OCI-M2 (cell line): ENCODE data around the gene GLRX3.

Experiments used
- DNase-seq: peaks from one replicate; lab custom pipeline; 2025; ENCODE audit not compliant: unreplicated experiment; lab: John Stamatoyannopoulos, UW

GLRX3 gene

DNA sequence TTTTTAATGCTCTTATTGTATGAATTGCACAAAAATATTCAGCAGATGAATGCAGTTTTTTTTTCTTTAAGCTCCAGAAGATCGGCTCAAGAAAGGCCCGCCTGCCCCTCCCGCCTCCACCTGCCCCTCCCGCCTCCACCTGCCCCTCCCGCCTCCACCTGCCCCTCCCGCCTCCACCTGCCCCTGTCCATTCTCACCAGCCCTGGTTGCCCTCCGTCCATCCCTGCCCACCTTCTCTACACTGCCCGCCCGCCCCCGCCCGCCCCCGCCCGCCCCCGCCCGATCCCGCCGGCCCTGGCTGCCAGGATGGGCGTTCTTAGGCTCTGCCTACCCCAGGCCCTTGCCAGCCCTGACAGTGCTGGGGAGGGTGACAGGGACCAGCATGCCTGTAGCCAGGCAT is 67.4 kb downstream of the GLRX3 start:
- DNase-seq = no peak

DNA sequence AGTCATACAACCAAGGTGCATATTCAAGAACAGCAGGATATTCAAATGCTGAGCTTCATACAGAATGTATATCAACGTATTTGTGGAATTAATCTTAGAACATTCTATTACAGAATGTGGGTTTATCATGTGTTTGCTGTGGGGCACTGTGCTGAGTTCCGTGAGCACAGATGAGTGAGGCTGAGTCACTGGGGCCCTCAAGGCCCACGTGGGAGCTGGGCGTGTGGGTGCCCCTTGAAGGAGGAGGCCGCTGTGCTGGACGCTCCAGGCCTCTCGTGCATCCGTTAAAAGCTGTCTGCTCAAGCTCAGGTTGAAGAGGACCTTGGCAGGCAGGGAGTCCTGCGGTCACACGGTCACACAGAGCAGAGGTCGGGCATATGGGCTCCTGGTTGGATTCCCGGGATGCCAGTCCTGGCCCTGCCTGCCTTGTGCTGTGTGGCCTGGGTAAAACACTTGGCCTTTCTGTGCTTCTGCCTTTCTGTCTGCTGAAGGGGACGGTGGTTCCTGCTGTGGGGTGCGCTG is 70.1 kb downstream of the GLRX3 start:
- DNase-seq = no peak

DNA sequence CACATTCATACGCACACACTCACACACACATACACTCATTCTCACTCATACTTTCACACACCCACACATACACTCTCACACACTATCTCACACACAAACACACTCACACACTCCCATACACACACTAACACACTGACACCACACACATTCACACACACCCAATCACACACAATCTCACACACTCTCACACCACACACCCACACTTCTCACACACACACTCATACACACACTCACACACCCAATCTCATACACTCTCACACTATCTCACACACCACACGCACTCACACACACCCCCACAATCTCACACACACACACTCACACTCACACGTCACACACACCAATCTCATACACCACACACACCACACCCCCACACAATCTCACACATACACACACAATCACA is 71.0 kb downstream of the GLRX3 start:
- no peak for DNase-seq

DNA sequence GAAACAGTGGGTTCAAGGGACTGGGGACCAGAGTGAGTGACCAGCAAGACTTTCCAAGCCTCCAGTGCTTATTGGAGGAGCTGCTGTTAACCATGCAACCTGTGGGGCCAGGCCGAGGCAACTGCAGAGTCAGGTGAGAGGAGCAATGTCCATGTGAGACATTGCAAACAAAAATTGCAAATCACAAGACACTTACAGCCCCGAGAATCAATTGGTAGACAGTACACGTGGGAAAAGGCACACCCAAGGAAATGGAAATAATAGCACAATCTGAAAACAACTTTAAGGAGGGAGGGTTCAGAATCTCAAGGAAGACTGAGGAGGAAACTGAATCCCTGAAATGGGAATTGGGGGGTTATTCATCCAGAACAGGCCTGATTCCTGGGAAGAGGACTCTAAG is 72.6 kb downstream of the GLRX3 start:
- DNase-seq = no peak

DNA sequence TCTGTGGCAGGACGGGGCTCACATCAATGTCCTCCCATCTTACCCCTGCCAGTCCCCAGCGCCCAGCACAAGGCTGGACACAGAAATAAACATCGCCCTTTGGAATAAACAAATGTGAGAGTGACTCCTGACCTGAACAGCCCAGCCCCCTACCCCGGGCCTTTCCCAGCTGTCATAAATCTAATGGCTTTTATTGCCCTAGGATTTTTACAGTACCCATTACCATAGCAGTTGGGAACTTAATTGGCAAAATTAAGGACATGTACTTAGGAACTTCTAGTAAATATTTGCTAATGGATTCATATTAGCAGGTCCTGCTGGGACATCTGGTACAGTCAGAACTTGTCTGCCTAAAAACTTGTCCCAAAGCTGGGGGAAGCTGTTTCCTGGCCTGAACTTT is 76.6 kb downstream of the GLRX3 start:
- DNase-seq = no peak

DNA sequence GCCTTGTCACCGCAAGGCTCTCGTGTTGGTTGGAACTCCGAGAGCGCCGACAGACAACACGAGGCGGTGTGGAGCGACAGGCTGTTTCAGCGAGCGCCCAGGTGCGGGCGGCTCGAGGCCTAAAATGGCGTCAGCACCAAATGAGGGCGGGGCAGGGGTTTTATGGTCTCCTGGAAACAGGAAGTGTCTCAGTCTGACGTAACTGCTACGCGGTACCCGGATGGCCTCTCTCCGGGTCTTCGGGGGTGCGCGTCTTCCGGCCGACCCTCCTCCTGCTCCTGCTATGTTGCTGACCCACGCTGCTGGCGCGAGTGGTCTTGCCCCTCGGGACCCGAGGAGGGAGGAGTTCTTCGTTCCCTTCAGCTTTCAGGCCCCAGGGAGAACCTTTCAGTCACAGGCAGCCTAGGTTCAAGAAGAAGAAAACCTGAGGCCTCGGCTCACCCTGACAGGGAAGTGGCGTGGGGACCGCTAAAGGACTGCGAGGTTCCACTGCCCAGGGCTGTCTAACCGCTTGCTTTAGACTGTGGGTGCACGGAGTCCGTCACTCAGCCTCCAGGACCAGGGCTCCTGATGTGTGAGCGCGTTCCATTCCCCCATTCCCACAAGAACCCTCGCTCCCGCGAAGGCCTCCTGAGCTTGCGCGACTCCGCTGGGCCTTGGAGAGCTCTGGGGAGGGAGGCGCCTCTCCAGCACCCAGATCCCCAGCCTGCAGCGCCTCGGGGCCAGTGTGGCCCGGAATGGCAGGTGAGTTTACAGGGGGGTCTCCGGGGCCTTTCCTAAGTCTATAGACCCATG is 77.3 kb downstream of the GLRX3 start:
- DNase-seq = no peak

DNA sequence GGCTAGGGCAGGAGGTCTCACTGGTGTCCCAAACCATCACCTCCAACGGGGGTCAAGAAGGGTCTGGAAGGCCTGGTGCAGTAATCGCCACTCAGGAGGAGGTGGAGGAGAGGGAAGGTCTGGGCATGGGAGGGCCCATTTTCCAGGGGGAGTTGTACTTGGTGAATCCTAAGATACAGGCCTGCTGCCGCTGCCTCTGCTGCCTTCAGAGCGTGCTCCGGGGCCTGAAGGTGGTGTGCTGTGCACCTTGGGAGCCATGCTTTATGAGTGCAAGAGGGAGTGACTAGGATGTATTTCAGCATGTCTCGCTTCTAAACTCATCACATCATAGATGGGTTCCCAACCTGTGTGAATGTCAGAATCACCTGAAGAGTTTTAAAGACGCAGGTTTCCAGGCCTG is 78.2 kb downstream of the GLRX3 start:
- no peak for DNase-seq

DNA sequence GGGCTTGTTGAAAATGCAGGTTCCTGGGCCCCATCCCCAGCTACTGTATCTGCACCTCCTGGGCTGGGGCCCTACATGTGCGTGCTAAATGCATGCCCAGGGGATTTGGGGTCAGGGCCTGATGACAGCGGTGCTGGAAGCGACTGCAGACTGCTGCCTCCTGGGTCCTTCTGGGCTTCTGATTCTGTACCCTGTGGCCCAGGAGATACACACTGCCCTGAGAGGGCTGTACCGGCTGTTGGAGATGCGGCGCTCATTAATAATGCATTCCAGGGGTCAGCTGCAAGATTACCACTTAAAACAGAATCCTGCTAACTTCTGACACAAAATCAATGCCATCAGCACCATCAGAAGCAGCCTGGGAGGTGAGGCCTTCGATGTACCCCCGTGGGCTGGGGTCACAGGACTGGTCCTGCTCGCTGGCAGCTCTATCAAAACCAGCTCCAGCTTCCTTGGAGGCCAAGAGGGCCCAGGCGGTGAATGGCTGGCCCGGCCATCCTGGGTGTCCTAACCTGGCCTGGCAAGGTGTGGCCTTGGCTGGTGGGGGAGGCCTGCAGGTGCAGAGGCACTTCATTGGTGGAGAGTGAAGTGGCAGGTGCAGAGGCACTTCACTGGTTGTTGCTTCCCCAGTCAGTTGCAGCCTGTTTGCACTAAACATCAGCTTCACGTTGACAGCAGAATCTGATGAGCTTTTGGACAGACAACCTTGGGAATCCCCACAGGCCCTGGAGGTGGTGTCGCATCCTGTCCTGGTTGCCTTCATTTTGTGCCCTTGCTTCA is 79.2 kb downstream of the GLRX3 start:
- DNase-seq = no peak

DNA sequence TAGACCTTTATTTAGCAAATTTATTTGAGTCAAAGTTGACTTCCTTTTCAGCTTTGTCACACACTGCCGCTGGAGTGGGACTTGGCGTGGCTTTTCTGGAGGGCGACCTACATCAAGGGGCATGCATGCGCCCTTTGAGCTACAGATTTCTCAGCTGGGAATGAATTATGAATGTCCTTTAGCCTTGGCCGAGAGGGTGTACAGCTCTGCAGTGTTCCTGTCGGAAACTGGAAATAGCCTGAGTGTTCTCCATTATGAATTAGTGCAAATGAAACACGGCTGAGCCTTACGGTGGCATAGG is 79.7 kb downstream of the GLRX3 start:
- DNase-seq = no peak

DNA sequence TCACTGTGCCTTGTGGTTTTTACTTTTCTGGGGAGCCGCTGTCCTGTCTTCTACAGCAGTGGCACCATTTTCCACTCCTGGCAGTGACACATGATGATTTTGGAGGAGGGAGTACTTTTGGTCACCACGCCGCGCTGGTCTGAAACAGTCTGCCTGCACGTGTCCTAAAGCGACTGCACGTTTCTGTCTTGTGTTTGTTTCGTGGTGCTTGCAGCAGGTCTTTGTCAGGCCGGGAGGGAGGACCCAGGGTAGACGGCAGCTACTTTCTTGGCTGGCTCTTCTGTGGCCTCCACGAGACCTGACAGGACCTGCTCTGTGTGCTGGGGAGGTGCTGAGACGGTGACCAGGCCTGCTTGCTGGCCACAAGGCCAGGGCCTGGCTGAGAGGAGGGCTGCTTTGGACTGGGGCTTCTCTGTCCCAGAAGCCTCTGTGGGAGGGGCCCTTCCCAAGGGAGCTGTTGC is 82.0 kb downstream of the GLRX3 start:
- no peak for DNase-seq

DNA sequence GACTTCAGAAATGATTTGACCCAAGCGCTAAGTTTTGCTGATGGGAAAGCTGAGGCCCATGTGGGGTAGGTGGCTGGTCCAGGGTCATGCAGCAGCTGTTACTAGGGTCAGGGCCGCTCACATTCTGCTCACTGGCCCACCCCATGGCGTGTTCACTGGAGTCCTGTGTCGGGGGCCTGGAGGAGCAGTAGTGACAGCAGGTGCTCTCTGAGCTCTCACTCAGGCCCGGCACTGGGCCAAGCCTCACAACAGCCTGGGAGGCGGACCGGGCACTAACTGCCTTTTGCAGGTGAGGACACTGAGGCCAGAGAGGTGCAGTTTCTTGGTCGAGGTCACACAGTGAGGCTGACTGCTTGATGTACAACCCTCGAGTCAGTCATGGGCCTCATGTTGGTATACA is 82.7 kb downstream of the GLRX3 start:
- no peak for DNase-seq

DNA sequence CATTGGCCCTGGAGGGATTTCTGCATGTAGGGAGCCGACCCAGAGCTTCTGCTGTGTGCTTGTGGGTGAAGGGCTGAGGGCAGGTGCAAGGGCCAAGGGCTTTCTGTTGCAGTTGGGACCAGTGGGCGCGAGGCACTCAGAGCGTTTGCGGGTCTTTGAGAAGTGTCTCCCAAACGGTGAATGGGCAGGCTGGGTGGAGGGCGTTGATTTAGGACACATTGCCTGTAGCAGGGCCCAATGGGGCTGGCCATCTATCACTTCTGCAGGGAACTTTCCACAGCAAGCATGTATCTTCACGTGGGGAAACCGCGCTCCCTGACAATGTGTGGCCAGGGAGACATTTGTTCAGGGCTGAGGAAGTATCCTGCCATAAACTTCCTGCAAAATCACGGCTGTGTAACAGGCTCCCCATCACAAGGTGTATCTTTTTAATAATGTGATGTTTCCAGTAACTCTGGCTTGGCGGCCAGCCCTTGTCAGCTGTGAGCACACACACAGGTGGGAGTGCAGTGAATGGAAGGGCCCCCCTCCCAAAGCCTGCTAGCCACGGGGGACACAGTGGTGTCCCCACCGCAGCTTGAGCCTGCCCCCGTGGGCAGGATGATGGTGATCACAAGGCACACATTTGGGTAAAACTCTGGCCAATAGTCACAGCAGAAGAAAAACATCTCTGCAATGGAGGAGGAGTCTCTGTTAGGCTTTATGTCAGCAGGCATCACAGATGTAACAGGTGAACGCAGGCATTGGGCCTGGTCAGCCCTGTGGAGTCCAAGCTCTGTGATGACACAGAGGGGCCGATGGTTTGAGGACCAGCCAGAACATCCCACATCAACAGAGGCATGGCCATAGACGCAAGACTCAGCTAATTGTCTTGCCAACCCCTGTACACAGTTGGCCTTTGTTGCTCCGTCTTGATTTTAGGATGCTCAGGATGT is 84.3 kb downstream of the GLRX3 start:
- DNase-seq = no peak

DNA sequence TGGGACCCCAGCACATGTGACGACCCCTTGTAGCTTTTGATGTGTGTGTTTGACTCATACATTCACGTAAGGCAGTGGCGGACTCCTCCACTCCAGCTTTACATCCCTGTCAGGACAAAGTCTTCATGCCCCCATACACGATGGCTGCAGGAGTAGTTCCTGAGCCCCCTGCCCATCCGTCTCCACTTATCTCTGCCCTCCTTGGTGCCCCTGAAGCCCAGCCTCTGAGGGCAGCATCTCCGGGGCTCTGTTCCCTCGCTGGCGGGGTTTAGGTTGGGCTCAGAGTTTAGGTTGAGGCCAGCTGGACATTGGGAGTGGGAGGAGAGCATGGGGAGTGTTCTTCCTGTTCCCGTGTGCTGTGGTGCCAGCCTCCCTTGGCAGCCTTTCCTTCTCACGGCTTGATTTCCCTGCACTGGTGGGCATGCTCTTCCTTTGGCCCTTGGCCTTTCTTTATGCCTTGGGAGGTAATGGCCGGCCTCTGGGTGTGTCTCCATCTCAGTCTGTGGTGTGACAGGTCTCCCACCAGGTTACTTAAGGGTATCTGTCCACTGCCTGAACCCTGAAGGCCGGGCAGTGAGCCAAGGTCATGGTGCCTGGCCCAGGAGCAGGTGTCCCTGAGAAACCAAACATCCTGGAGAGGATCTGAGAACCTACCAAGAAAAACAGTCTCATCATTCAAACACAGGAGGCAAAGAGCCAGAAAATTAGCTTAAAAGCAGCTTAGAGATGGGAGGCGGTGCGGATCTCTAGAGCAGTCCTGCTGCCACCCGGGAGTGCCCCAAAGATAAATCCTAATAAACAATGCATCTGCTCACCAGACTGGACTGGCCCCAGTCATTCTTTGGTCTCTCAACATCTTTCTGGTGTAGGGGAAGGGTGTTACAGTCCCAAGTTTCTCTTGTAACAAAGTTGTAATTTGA is 85.5 kb downstream of the GLRX3 start:
- DNase-seq = no peak

DNA sequence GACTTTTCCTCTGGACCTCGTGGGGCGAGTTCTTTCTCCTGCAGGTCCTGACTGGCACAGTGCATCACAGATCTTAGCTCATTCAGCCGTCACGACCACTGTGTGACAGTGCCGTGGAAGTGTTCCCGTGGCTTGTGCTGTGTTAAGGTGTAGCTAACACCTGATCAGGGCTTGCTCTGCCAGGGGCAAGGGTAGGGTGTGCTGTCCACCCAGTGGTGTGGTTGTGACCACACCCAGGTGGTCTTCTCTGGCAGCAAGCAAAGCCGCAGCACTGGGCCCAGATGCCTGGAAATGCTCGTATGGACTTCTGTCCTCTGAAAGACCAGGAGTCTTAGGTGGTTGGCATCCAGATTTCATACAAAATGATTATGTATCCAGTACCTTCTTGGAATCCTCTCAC is 86.2 kb downstream of the GLRX3 start:
- DNase-seq = no peak

DNA sequence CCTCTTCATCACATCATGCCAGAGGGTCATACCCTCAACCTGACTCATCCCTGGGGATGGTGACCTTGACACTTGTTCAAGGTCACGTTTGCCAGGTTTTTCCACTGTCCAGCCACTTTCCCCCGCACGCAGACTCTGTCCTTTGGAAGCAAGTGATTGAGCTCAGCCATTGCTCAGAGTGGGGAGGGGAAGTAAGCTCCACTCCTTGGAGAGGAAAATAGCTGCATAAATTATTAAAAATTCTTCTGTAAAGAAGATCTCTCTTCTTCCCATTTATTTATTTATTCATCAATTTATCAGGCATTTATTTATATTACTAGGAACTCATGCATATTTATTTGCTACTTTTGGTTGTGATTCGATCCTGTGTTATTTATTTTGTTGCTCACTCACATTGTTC is 88.0 kb downstream of the GLRX3 start:
- DNase-seq = no peak

DNA sequence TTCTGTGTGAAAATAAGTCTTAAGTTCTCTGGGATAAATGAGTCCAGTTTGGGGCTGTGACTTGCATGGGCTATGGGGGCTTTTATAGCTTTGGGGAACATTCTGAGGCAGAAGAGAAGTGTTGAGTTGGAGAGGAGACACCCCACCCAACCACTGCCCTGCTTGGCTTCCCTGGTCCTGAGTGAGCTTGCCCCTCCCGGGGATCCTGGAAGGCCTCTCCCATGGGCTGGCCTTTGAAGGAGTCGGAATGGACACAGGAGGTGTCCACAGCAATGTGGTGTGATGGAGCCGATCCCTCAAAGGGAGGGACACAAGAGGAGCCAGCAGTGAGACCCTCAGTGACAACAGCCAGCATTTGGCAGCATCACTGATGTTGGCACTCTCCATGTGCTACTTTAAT is 89.8 kb downstream of the GLRX3 start:
- DNase-seq = no peak

DNA sequence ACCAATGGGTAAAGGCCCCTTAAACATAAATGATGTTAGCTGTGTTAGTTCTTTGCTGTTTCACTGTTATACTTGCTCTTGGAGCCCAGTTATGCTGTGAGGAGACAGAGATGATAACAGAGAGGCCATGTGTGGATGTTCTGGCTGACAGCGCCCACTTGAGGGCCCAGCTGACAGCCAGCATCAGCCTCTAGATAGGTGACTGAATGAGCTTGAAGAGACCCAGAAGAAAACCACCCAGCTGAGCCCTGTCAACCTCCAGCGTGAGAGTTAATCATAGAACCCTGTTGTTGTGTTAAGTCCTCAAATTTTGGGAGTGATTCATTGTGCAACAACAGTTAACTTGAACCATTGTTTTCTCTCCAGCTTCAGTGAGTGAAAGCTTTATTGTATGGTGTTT is 91.7 kb downstream of the GLRX3 start:
- no peak for DNase-seq
